ENCODE measurements around the gene TST.

- TF ChIP-seq POLR2AphosphoS5 (IDR thresholded peaks at IDR 0.05; ENCODE audit: low read depth, low read length) (no peak), TAF1 (IDR thresholded peaks at IDR 0.05; ENCODE audit: borderline replicate concordance, insufficient read depth, low read length) (no peak)
Observed at GRCh38 chr22:37021041-37021440, 1.8 kb upstream of the TST start.
